Smooth muscle cell (in vitro differentiated cells): ENCODE data around the gene DDX5. TPM values are rescaled to one million over a fixed set of nuclear protein-coding genes. Genes with fewer than 3 reads are reported as not detected.

ENCODE experiments used
- DNase-seq: peaks from one replicate; lab custom pipeline; 2025; ENCODE audit not compliant: unreplicated experiment; lab: John Stamatoyannopoulos, UW
- H2AFZ ChIP-seq: fragments of 200-600 bp; sonication (generic); 2 replicates; pipeline ENCODE4 v1.6.0; 2016; ENCODE audit warnings: antibody characterized with exemption, low read depth, mild to moderate bottlenecking
- H3F3A ChIP-seq: fragments of 200-600 bp; sonication (generic); 2 replicates; pipeline ENCODE4 v1.6.0; 2017; ENCODE audit warnings: antibody characterized with exemption, low read depth
- H3K27ac ChIP-seq: fragments of 200-600 bp; sonication (generic); 2 replicates; pipeline ENCODE4 v1.5.1; 2016; ENCODE audit warnings: low read depth, mild to moderate bottlenecking
- H3K27me3 ChIP-seq: fragments of 200-600 bp; sonication (generic); 2 replicates; pipeline ENCODE4 v1.6.1; 2016; ENCODE audit warnings: low read depth, mild to moderate bottlenecking
- H3K36me3 ChIP-seq: fragments of 200-600 bp; sonication (generic); 2 replicates; pipeline ENCODE4 v1.5.1; 2016; ENCODE audit warnings: low read depth
- H3K4me1 ChIP-seq: fragments of 200-600 bp; sonication (generic); 2 replicates; pipeline ENCODE4 v1.5.1; 2016; ENCODE audit warnings: low read depth
- H3K4me2 ChIP-seq: fragments of 200-600 bp; sonication (generic); 2 replicates; pipeline ENCODE4 v1.6.0; 2016; ENCODE audit warnings: mild to moderate bottlenecking
- H3K4me3 ChIP-seq: fragments of 200-600 bp; sonication (generic); 2 replicates; pipeline ENCODE4 v1.5.1; 2016; ENCODE audit warnings: mild to moderate bottlenecking
- H3K79me2 ChIP-seq: fragments of 200-600 bp; sonication (generic); 2 replicates; pipeline ENCODE4 v1.6.0; 2016; ENCODE audit warnings: low read depth, mild to moderate bottlenecking
- H3K9ac ChIP-seq: fragments of 200-600 bp; sonication (generic); 2 replicates; pipeline ENCODE4 v1.6.0; 2016; ENCODE audit warnings: low read depth
- H3K9me3 ChIP-seq: fragments of 200-600 bp; sonication (generic); replicated peaks from 2 replicates; pipeline ENCODE4 v1.5.1; 2016; ENCODE audit warnings: low read depth
- H4K20me1 ChIP-seq: fragments of 200-600 bp; sonication (generic); 2 replicates; pipeline ENCODE4 v1.6.0; 2016; ENCODE audit warnings: low read depth
- CTCF ChIP-seq: fragments of 200-600 bp; sonication (generic); IDR thresholded peaks from 2 replicates; pipeline ENCODE4 v1.5.1; 2017; ENCODE audit warnings: borderline replicate concordance, mild to moderate bottlenecking, antibody characterized with exemption; ENCODE audit not compliant: insufficient read depth, poor library complexity, severe bottlenecking
- WGBS: methylation state at CpG from one replicate; pipeline ENCODE4 v1.1.7; 2016; ENCODE audit warnings: low lambda C conversion rate; 5-methylcytosine and 5-hydroxymethylcytosine counted together
- polyA plus RNA-seq: library from polyadenylated mRNA; unstranded; fragments of >200 nt; fragmentation: Nextera tagmentation; extraction: Ambion mirVana; gene quantifications from 2 replicates; pipeline ENCODE4 v1.2.1, GENCODE V29; 2016
- total RNA-seq: library from RNA; depleted of rRNA; stranded (reverse); fragments of >200 nt; gene quantifications from 2 replicates; pipeline ENCODE4 v1.2.3, GENCODE V29; 2014

The DDX5 gene
- total and polyA plus RNA-seq, 2 experiments from 2014 or later = 446 to 679 TPM

GRCh38 chr17:64494121-64494520 is 12.0 kb downstream of the DDX5 start:
- no peak for TF ChIP-seq CTCF
- Histone ChIP-seq H3K79me2 (peaks cover 20% of the 10 kb centered on the region), H2AFZ (no peak overlapping the region), H3K36me3 (peaks cover 10% of the 10 kb centered on the region), H4K20me1 (peaks cover 13% of the 10 kb centered on the region), H3K4me3 (no peak overlapping the region), H3K4me2 (no peak overlapping the region), H3F3A (peaks cover 13% of the 10 kb centered on the region), H3K4me1 (peaks cover 17% of the 10 kb centered on the region), H3K9ac (no peak overlapping the region), H3K27ac (no peak overlapping the region), H3K9me3 (no peaks in the 10 kb centered on the region), H3K27me3 (no peaks in the 10 kb centered on the region)
- WGBS = 99% methylated on average over 2 of the region's 2 CpGs
- DNase-seq = no peak

GRCh38 chr17:64492481-64493109 is 13.5 kb downstream of the DDX5 start:
- 94% methylated on average over 6 of the region's 6 CpGs for WGBS
- H3K27ac ChIP-seq = no peak overlapping the region
- no peaks in the 10 kb centered on the region for H4K20me1 ChIP-seq
- H3K4me1 ChIP-seq = peaks cover 11% of the 10 kb centered on the region
- H3K4me3 ChIP-seq = no peak overlapping the region
- H3F3A ChIP-seq = no peaks in the 10 kb centered on the region
- H3K4me2 ChIP-seq = no peak overlapping the region
- no peak overlapping the region for H3K9ac ChIP-seq
- H2AFZ ChIP-seq = no peak overlapping the region
- H3K79me2 ChIP-seq = peaks cover 20% of the 10 kb centered on the region
- no peaks in the 10 kb centered on the region for H3K9me3 ChIP-seq
- H3K36me3 ChIP-seq = peaks cover 7% of the 10 kb centered on the region
- TF ChIP-seq CTCF = peak; percentile 51
- no peaks in the 10 kb centered on the region for H3K27me3 ChIP-seq
- DNase-seq = no peak

- Histone ChIP-seq H3K9ac (no peak overlapping the region), H3K9me3 (no peaks in the 10 kb centered on the region), H3K79me2 (peaks cover 20% of the 10 kb centered on the region), H3F3A (no peaks in the 10 kb centered on the region), H3K36me3 (peaks cover 7% of the 10 kb centered on the region), H3K4me3 (no peak overlapping the region), H3K4me2 (no peak overlapping the region), H3K4me1 (peaks cover 11% of the 10 kb centered on the region), H3K27ac (no peak overlapping the region), H3K27me3 (no peaks in the 10 kb centered on the region), H2AFZ (no peak overlapping the region), H4K20me1 (no peaks in the 10 kb centered on the region)
- WGBS = 50% methylated on average over 3 of the region's 3 CpGs
- DNase-seq = no peak
- no peak for TF ChIP-seq CTCF
Measured at GRCh38 chr17:64491994-64492393, 14.1 kb downstream of the DDX5 start.
